Liver (tissue), 9 donors: ENCODE results near the gene CFAP299. TPM values are rescaled to one million over a fixed set of nuclear protein-coding genes. Genes with fewer than 3 reads are reported as not detected.

ENCODE experiments used
- DNase-seq: peaks from one replicate; pipeline ENCODE4 v3.0.0-alpha.2; 2017; ENCODE audit warnings: low spot score
- H3K27ac ChIP-seq, 2 donors: one replicate each; pipeline ENCODE4 v1.7.0; 2013; ENCODE audit warnings: inconsistent platforms in 2 of 2, low read length in 2 of 2, control low read depth in 1 of 2, low read depth in 1 of 2, mild to moderate bottlenecking in 1 of 2
- H3K27me3 ChIP-seq, 4 donors: one replicate each; pipeline versions ENCODE4 v1.6.1 to v1.7.0; 2013; ENCODE audit warnings: low read length in 3 of 4, inconsistent platforms in 1 of 4, mild to moderate bottlenecking in 1 of 4, moderate library complexity in 1 of 4; ENCODE audit not compliant: control insufficient read depth in 4 of 4, insufficient read depth in 4 of 4
- H3K36me3 ChIP-seq, 4 donors: one replicate each; pipeline versions ENCODE4 v1.6.1 to v1.7.0; 2013; ENCODE audit warnings: low read length in 3 of 4, mild to moderate bottlenecking in 3 of 4, low read depth in 1 of 4, moderate library complexity in 1 of 4; ENCODE audit not compliant: control insufficient read depth in 4 of 4, insufficient read depth in 3 of 4
- H3K4me1 ChIP-seq, 4 donors: one replicate each; pipeline versions ENCODE4 v1.6.1 to v1.7.0; 2013; ENCODE audit warnings: low read length in 3 of 4, mild to moderate bottlenecking in 3 of 4, moderate library complexity in 1 of 4; ENCODE audit not compliant: control insufficient read depth in 4 of 4, insufficient read depth in 4 of 4
- H3K4me3 ChIP-seq, 3 donors: one replicate each; pipeline versions ENCODE4 v1.6.1 to v1.7.0; 2013; ENCODE audit warnings: low read length in 3 of 3, control low read depth in 1 of 3, low read depth in 1 of 3, mild to moderate bottlenecking in 1 of 3
- H3K9ac ChIP-seq, 2 donors: one replicate each; pipeline ENCODE4 v1.7.0; 2013; ENCODE audit warnings: low read length in 2 of 2, mild to moderate bottlenecking in 2 of 2, moderate library complexity in 2 of 2, control low read depth in 1 of 2, low read depth in 1 of 2
- H3K9me3 ChIP-seq, 4 donors: one replicate each; pipeline versions ENCODE4 v1.6.1 to v1.7.0; 2013; ENCODE audit warnings: low read length in 3 of 4; ENCODE audit not compliant: control insufficient read depth in 4 of 4
- FOXA1 ChIP-seq: IDR thresholded peaks from 2 replicates; pipeline ENCODE4 v1.6.1; 2016; ENCODE audit warnings: antibody characterized with exemption
- GABPA ChIP-seq, 2 donors: IDR thresholded peaks in 1 of 2; conservative IDR thresholded peaks in 1 of 2; 2 replicates each; pipeline ENCODE4 v1.6.1; 2016; ENCODE audit warnings: antibody characterized with exemption in 2 of 2, mild to moderate bottlenecking in 1 of 2, moderate library complexity in 1 of 2
- HNF4A ChIP-seq, 2 donors: conservative IDR thresholded peaks; 2 replicates each; pipeline ENCODE4 v1.6.1; 2016; ENCODE audit warnings: antibody characterized with exemption in 2 of 2, mild to moderate bottlenecking in 2 of 2
- HNF4G ChIP-seq: IDR thresholded peaks from 2 replicates; pipeline ENCODE4 v1.6.1; 2016; ENCODE audit warnings: antibody characterized with exemption
- JUND ChIP-seq, 2 donors: IDR thresholded peaks; 2 replicates each; pipeline ENCODE4 v1.6.1; 2016; ENCODE audit warnings: antibody characterized with exemption in 2 of 2
- NR2F2 ChIP-seq: IDR thresholded peaks from 2 replicates; pipeline ENCODE4 v1.6.1; 2016; ENCODE audit warnings: antibody characterized with exemption
- RAD21 ChIP-seq, 2 donors: IDR thresholded peaks; 2 replicates each; pipeline ENCODE4 v1.6.1; 2016; ENCODE audit warnings: antibody characterized with exemption in 2 of 2, mild to moderate bottlenecking in 2 of 2
- SP1 ChIP-seq: IDR thresholded peaks from 2 replicates; pipeline ENCODE4 v1.6.1; 2018; ENCODE audit warnings: antibody characterized with exemption, mild to moderate bottlenecking
- TAF1 ChIP-seq: conservative IDR thresholded peaks from 2 replicates; pipeline ENCODE4 v1.6.1; 2016; ENCODE audit warnings: antibody characterized with exemption, mild to moderate bottlenecking
- YY1 ChIP-seq: IDR thresholded peaks from 2 replicates; pipeline ENCODE4 v1.6.1; 2016; ENCODE audit warnings: antibody characterized with exemption, mild to moderate bottlenecking
- WGBS: extraction: QIAGEN DNeasy Blood & Tissue Kit; methylation state at CpG from one replicate; pipeline ENCODE4 v1.1.7; 2013; 5-methylcytosine and 5-hydroxymethylcytosine counted together
- polyA plus RNA-seq, 2 donors: library from polyadenylated mRNA; stranded (reverse) in 1 of 2; unstranded in 1 of 2; fragments of 200-250 nt in 1 of 2; fragments of >200 nt in 1 of 2; fragmentation: Nextera tagmentation in 1 of 2; extraction: Ambion mirVana in 1 of 2; gene quantifications; one replicate each; pipeline versions ENCODE4 v1.2.1 to v1.2.3, GENCODE V29; 2013 to 2015
- total RNA-seq, 2 donors: library from RNA; depleted of rRNA; stranded (reverse); fragments of >200 nt; gene quantifications; one replicate each; pipeline ENCODE4 v1.2.3, GENCODE V29; 2014
- TF ChIP-seq, protein P1 (sequence below): IDR thresholded peaks from 2 replicates; pipeline ENCODE4 v1.6.1; 2016; ENCODE audit warnings: antibody characterized with exemption
- TF ChIP-seq, protein P2 (sequence below): fragments of 150-350 bp; IDR thresholded peaks from 2 replicates; pipeline ENCODE4 v1.5.1; 2017; ENCODE audit warnings: improper control_type of control experiment, low read depth, low read length; ENCODE audit not compliant: missing input control
- TF ChIP-seq, protein P3 (sequence below): IDR thresholded peaks from 2 replicates; pipeline ENCODE4 v1.6.1; 2016; ENCODE audit warnings: antibody characterized with exemption
- TF ChIP-seq, protein P4 (sequence below): IDR thresholded peaks from 2 replicates; pipeline ENCODE4 v1.6.1; 2016; ENCODE audit warnings: antibody characterized with exemption
- donor health status: healthy.
- donor health status: healthy.
- donor health status: healthy.
- donor health status: healthy.
- donor health status: healthy.

Gene CFAP299
- total and polyA plus RNA-seq, 4 donors = not detected

DNA sequence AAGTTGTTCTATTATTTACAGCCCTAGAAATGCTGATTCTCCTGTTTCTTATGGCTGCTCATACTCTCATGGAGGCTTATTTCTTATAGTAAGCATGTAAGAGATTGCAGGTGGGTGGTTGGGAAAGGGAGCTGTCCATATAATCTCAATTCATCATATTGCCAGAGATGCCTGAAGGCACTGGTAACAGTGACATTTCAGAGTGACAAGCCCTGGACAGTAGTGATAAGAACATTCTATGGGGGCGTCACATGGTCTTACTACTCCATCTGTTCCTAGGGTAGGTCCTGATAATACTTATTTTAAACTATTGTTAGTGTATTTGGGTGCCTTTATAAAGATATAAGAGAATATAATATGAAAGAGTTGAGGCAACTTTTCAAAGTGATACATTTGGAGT lies 171.5 kb downstream of the CFAP299 start (continued):
- TF ChIP-seq, protein P1, sequence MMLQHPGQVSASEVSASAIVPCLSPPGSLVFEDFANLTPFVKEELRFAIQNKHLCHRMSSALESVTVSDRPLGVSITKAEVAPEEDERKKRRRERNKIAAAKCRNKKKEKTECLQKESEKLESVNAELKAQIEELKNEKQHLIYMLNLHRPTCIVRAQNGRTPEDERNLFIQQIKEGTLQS = no peak
- TF ChIP-seq, protein P2, sequence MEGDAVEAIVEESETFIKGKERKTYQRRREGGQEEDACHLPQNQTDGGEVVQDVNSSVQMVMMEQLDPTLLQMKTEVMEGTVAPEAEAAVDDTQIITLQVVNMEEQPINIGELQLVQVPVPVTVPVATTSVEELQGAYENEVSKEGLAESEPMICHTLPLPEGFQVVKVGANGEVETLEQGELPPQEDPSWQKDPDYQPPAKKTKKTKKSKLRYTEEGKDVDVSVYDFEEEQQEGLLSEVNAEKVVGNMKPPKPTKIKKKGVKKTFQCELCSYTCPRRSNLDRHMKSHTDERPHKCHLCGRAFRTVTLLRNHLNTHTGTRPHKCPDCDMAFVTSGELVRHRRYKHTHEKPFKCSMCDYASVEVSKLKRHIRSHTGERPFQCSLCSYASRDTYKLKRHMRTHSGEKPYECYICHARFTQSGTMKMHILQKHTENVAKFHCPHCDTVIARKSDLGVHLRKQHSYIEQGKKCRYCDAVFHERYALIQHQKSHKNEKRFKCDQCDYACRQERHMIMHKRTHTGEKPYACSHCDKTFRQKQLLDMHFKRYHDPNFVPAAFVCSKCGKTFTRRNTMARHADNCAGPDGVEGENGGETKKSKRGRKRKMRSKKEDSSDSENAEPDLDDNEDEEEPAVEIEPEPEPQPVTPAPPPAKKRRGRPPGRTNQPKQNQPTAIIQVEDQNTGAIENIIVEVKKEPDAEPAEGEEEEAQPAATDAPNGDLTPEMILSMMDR = no peak

DNA sequence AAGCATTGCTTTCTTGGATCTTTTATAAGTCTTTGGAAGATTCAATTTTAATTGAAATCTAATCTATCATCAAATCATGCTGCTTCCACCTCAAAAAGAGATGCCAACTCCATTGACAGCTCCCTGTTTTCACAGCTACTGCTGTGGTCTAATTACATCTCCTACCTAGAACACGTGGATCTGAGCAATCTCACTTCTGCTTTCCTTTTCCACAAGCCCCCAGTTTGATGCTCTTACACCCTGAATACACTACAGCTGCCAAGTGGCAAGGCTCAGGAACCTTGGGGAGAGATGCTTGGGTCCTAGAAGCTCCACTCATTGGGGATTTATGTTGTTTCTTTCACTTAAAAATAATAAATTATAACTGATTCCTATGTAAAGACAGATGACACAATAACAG lies 172.0 kb downstream of the CFAP299 start:
- TF ChIP-seq HNF4G (no peak), YY1 (no peak), NR2F2 (no peak), SP1 (no peak), HNF4A (conservative IDR thresholded peaks at IDR 0.05) (no peak), RAD21 (IDR thresholded peaks at IDR 0.05) (no peak), GABPA (IDR thresholded peaks at IDR 0.05 in 1 of 2, conservative IDR thresholded peaks at IDR 0.05 in 1 of 2) (no peak), FOXA1 (no peak), TAF1 (no peak)
- TF ChIP-seq, protein P1 = no peak
- no peaks in the 10 kb centered on the region for H3K36me3 ChIP-seq
- H3K4me3 ChIP-seq = no peak overlapping the region
- no peak overlapping the region for H3K9ac ChIP-seq
- H3K4me1 ChIP-seq = no peaks in the 10 kb centered on the region
- H3K9me3 ChIP-seq = no peaks in the 10 kb centered on the region
- H3K27me3 ChIP-seq = peaks cover 0 to 3% (median 0%) of the 10 kb centered on the region in 4 donors
- no peak overlapping the region for H3K27ac ChIP-seq
- no peak for DNase-seq
- 38% methylated on average over 1 of the region's 1 CpG for WGBS

DNA sequence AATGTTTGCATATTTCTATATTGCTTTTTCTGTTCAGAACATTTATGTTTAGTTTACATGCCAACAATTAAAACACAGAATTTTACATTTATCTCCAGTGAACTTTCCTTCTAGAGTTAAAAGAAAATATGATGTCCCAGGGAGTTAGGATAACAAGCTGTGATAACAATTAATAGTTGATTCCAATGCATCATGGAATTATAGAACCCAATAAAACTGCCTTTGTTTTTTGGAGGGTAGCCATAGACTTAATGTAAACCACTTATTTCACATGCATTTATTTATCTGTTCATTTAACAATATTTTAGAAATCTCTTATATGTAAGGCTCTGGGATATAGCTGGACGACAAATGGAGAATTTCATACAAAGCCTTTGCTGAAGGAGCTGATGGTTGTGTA lies 180.0 kb downstream of the CFAP299 start:
- Histone ChIP-seq H3K27ac (no peak overlapping the region), H3K27me3 (peaks cover 0 to 5% (median 0%) of the 10 kb centered on the region in 4 donors), H3K36me3 (no peaks in the 10 kb centered on the region), H3K9ac (no peak overlapping the region), H3K4me3 (no peak overlapping the region), H3K4me1 (no peaks in the 10 kb centered on the region), H3K9me3 (no peaks in the 10 kb centered on the region)
- 61% methylated on average over 1 of the region's 1 CpG for WGBS
- TF ChIP-seq JUND (IDR thresholded peaks at IDR 0.05) (no peak), GABPA (IDR thresholded peaks at IDR 0.05 in 1 of 2, conservative IDR thresholded peaks at IDR 0.05 in 1 of 2) (no peak), NR2F2 (no peak), SP1 (no peak), FOXA1 (no peak), HNF4G (no peak), YY1 (no peak)
- TF ChIP-seq, protein P3, sequence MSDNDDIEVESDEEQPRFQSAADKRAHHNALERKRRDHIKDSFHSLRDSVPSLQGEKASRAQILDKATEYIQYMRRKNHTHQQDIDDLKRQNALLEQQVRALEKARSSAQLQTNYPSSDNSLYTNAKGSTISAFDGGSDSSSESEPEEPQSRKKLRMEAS = no peak
- TF ChIP-seq, protein P1 = no peak
- TF ChIP-seq, protein P4, sequence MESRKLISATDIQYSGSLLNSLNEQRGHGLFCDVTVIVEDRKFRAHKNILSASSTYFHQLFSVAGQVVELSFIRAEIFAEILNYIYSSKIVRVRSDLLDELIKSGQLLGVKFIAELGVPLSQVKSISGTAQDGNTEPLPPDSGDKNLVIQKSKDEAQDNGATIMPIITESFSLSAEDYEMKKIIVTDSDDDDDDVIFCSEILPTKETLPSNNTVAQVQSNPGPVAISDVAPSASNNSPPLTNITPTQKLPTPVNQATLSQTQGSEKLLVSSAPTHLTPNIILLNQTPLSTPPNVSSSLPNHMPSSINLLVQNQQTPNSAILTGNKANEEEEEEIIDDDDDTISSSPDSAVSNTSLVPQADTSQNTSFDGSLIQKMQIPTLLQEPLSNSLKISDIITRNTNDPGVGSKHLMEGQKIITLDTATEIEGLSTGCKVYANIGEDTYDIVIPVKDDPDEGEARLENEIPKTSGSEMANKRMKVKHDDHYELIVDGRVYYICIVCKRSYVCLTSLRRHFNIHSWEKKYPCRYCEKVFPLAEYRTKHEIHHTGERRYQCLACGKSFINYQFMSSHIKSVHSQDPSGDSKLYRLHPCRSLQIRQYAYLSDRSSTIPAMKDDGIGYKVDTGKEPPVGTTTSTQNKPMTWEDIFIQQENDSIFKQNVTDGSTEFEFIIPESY = no peak
- DNase-seq = no peak
